Measurements from ENCODE around the gene CLCN5.

CLCN5 gene

GRCh38 chrX:50093625-50094024 is 171.2 kb downstream of the CLCN5 start:
- DNase-seq, result no peak

GRCh38 chrX:50097071-50097470 is 174.7 kb downstream of the CLCN5 start:
- no peak for DNase-seq

GRCh38 chrX:50098241-50098640 is 175.8 kb downstream of the CLCN5 start:
- DNase-seq, result no peak

- no peak for DNase-seq
Observed at GRCh38 chrX:50098749-50099148, 176.4 kb downstream of the CLCN5 start.

- DNase-seq, result no peak
Observed at GRCh38 chrX:50099331-50099730, 176.9 kb downstream of the CLCN5 start.

- DNase-seq, result no peak
Observed at GRCh38 chrX:50100188-50100587, 177.8 kb downstream of the CLCN5 start.

- no peak for DNase-seq
Observed at GRCh38 chrX:50103176-50103575, 180.8 kb downstream of the CLCN5 start.

GRCh38 chrX:50103866-50104566 is 181.6 kb downstream of the CLCN5 start:
- no peak for DNase-seq

GRCh38 chrX:50106051-50106675 is 183.8 kb downstream of the CLCN5 start:
- no peak for DNase-seq

- DNase-seq, result no peak
Observed at GRCh38 chrX:50107470-50107869, 185.1 kb downstream of the CLCN5 start.

GRCh38 chrX:50108264-50108663 is 185.9 kb downstream of the CLCN5 start:
- DNase-seq, result no peak

- DNase-seq, result no peak
Observed at GRCh38 chrX:50111742-50112141, 189.3 kb downstream of the CLCN5 start.

- no peak for DNase-seq
Observed at GRCh38 chrX:50114113-50114512, 191.7 kb downstream of the CLCN5 start.

GRCh38 chrX:50115973-50116372 is 193.6 kb downstream of the CLCN5 start:
- no peak for DNase-seq

- DNase-seq, result no peak
Observed at GRCh38 chrX:50117476-50117875, 195.1 kb downstream of the CLCN5 start.

GRCh38 chrX:50125480-50125879 is 203.1 kb downstream of the CLCN5 start:
- no peak for DNase-seq

GRCh38 chrX:50147972-50148371 is 225.6 kb downstream of the CLCN5 start:
- DNase-seq, result no peak

Measured in CD4-positive, alpha-beta T cell treated with Interleukin-17A for 4 hours (primary cell).